Measurements from ENCODE around the gene MPPED2.

DNA sequence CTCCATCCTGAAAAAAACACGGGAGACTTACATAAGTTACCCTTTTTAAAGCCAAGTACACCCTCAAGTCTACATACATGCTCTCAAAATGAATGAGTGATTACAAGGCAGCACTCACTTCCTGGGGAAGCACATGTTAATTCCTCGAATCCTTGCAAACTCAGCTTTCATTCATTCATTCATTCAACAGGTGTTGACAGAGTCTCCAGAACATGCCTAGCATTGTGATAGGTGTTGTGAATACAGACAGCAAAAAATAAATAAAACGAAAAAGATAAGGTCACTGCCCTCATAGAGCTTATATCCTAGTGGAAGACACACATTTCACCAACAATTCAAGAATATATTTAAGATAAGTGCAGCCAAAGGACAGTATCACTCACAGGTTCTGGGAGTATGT, 19.7 kb downstream of the MPPED2 start:
- TF ChIP-seq, protein P1, sequence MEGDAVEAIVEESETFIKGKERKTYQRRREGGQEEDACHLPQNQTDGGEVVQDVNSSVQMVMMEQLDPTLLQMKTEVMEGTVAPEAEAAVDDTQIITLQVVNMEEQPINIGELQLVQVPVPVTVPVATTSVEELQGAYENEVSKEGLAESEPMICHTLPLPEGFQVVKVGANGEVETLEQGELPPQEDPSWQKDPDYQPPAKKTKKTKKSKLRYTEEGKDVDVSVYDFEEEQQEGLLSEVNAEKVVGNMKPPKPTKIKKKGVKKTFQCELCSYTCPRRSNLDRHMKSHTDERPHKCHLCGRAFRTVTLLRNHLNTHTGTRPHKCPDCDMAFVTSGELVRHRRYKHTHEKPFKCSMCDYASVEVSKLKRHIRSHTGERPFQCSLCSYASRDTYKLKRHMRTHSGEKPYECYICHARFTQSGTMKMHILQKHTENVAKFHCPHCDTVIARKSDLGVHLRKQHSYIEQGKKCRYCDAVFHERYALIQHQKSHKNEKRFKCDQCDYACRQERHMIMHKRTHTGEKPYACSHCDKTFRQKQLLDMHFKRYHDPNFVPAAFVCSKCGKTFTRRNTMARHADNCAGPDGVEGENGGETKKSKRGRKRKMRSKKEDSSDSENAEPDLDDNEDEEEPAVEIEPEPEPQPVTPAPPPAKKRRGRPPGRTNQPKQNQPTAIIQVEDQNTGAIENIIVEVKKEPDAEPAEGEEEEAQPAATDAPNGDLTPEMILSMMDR (IDR thresholded peaks at IDR 0.05): no peak
- TF ChIP-seq POLR2A (IDR thresholded peaks at IDR 0.05): no peak
- TF ChIP-seq EP300 (IDR thresholded peaks at IDR 0.05): no peak

Data from tibial nerve (tissue), 4 donors.